HepG2 (cell line): ENCODE measurements around the gene OR1F1.

Source experiments
- CC2D1A ChIP-seq: sonication (generic); formaldehyde crosslinking; IDR thresholded peaks from 2 replicates; pipeline ENCODE4 v1.8.1; 2023; ENCODE audit warnings: mild to moderate bottlenecking, missing genetic modification reagents
- CTCF ChIP-seq: sonication (generic); formaldehyde crosslinking; IDR thresholded peaks from 2 replicates; pipeline ENCODE4 v1.5.0; 2020; ENCODE audit warnings: mild to moderate bottlenecking, missing genetic modification reagents, moderate library complexity
- THAP11 ChIP-seq: IDR thresholded peaks from 2 replicates; pipeline ENCODE4 v1.6.1; 2016; ENCODE audit warnings: missing biosample characterization, missing genetic modification reagents
- XRCC5 ChIP-seq: fragments of 200-400 bp; formaldehyde crosslinking; optimal IDR thresholded peaks from 2 replicates; pipeline ENCODE3; 2017; ENCODE audit warnings: mild to moderate bottlenecking, low read length
- ZBTB20 ChIP-seq: sonication (generic); formaldehyde crosslinking; IDR thresholded peaks from 2 replicates; pipeline ENCODE4 v1.8.1; 2023; ENCODE audit warnings: missing genetic modification reagents, low read depth, mild to moderate bottlenecking, borderline replicate concordance
- ZNF260 ChIP-seq: sonication (generic); formaldehyde crosslinking; IDR thresholded peaks from 2 replicates; pipeline ENCODE4 v1.4.0; 2020; ENCODE audit warnings: missing genetic modification reagents, low read depth, mild to moderate bottlenecking, borderline replicate concordance
- ZNF660 ChIP-seq: sonication (generic); formaldehyde crosslinking; IDR thresholded peaks from 2 replicates; pipeline ENCODE4 v1.5.1; 2020; ENCODE audit warnings: mild to moderate bottlenecking, low read depth, missing genetic modification reagents, borderline replicate concordance
- TF ChIP-seq, protein P1 (sequence below), 2 experiments: sonication (generic) in 1 of 2; formaldehyde crosslinking in 1 of 2; IDR thresholded peaks; 2 replicates each; pipeline versions ENCODE4 v1.4.0 to v1.6.1; 2018 to 2020; ENCODE audit warnings: missing genetic modification reagents in 2 of 2, borderline replicate concordance in 1 of 2, low read depth in 1 of 2, mild to moderate bottlenecking in 1 of 2, missing biosample characterization in 1 of 2
- TF ChIP-seq, protein P2 (sequence below): IDR thresholded peaks from 2 replicates; pipeline ENCODE4 v1.6.1; 2016; ENCODE audit warnings: mild to moderate bottlenecking

GRCh38 chr16:3143189-3143588 is 44.8 kb upstream of the OR1F1 start:
- TF ChIP-seq ZNF660 (CRISPR knock-in tag) (no peak), ZBTB20 (CRISPR knock-in tag) (no peak), CTCF (CRISPR knock-in tag) (no peak), ZNF260 (CRISPR knock-in tag) (no peak), CC2D1A (no peak), XRCC5 (no peak), THAP11 (CRISPR knock-in tag) (no peak)
- TF ChIP-seq, protein P1, sequence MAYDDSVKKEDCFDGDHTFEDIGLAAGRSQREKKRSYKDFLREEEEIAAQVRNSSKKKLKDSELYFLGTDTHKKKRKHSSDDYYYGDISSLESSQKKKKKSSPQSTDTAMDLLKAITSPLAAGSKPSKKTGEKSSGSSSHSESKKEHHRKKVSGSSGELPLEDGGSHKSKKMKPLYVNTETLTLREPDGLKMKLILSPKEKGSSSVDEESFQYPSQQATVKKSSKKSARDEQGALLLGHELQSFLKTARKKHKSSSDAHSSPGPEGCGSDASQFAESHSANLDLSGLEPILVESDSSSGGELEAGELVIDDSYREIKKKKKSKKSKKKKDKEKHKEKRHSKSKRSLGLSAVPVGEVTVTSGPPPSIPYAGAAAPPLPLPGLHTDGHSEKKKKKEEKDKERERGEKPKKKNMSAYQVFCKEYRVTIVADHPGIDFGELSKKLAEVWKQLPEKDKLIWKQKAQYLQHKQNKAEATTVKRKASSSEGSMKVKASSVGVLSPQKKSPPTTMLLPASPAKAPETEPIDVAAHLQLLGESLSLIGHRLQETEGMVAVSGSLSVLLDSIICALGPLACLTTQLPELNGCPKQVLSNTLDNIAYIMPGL (CRISPR knock-in tag; IDR thresholded peaks at IDR 0.05; ENCODE audit: borderline replicate concordance in 1 of 2, low read depth in 1 of 2) = no peak
- TF ChIP-seq, protein P2, sequence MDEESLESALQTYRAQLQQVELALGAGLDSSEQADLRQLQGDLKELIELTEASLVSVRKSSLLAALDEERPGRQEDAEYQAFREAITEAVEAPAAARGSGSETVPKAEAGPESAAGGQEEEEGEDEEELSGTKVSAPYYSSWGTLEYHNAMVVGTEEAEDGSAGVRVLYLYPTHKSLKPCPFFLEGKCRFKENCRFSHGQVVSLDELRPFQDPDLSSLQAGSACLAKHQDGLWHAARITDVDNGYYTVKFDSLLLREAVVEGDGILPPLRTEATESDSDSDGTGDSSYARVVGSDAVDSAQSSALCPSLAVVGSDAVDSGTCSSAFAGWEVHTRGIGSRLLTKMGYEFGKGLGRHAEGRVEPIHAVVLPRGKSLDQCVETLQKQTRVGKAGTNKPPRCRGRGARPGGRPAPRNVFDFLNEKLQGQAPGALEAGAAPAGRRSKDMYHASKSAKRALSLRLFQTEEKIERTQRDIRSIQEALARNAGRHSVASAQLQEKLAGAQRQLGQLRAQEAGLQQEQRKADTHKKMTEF (CRISPR knock-in tag) = no peak
